HCT116 (cell line): Measurements from ENCODE around the gene GBF1. TPM values are rescaled to one million over a fixed set of nuclear protein-coding genes. Genes with fewer than 3 reads are reported as not detected.
A peak's percentile ranks its signal among the peaks of the same experiment; 100 is the strongest.

Source experiments
- ATAC-seq: fragments of 200-7000 bp; cut with Tn5 transposase; 2 replicates; pipeline ENCODE4 v1.9.1; 2020; ENCODE audit warnings: mild to moderate bottlenecking, moderate library complexity
- BruUV-seq: library from RNA; stranded (reverse); fragments of 400-500 nt; replicated peaks from 2 replicates; lab custom pipeline; 2021; lab: Mats Ljungman, UMichigan
- CTCF ChIA-PET: fragments of 300-600 bp; sonication (Branson Sonifier 250); formaldehyde crosslinking; loops from one replicate; lab custom pipeline; 2021; ENCODE audit warnings: antibody characterized with exemption; lab: Charles Lee
- POLR2A ChIA-PET: fragments of 300-600, 350-600 bp; sonication (Branson Sonifier 250); formaldehyde crosslinking; loops from one replicate; lab custom pipeline; 2021; ENCODE audit warnings: antibody characterized with exemption; lab: Charles Lee
- RAD21 ChIA-PET, 2 experiments: fragments of 300-600 bp; sonication (Branson Sonifier 250); formaldehyde crosslinking; loops; one replicate each; lab custom pipeline; 2023; ENCODE audit warnings: low total read pairs in 2 of 2; ENCODE audit not compliant: uncharacterized antibody in 2 of 2, unreplicated experiment in 2 of 2, low non-redundant PET in 1 of 2; lab: Charles Lee
- DNase-seq: peaks from one replicate; pipeline ENCODE4 v3.0.0-alpha.2; 2010; ENCODE audit warnings: low read depth, low spot score
- H2AFZ ChIP-seq: fragments of 200-600 bp; shearing (Covaris generic), sonication (generic); 2 replicates; pipeline ENCODE4 v1.6.1; 2017; ENCODE audit warnings: low read depth, mixed run types, mixed read lengths, antibody characterized with exemption, low read length; ENCODE audit not compliant: poor library complexity, severe bottlenecking
- H3K27ac ChIP-seq: 2 replicates; pipeline ENCODE4 v1.5.1; 2012; ENCODE audit warnings: low read depth, low read length
- H3K27me3 ChIP-seq: fragments of 200-600 bp; sonication (generic); 2 replicates; pipeline ENCODE4 v1.6.1; 2016; ENCODE audit warnings: mixed run types, low read length, mixed read lengths; ENCODE audit not compliant: insufficient read depth
- H3K36me3 ChIP-seq, 2 experiments: fragments of 200-500 bp in 1 of 2; fragments of 200-600 bp in 1 of 2; sonication (Bioruptor generic) in 1 of 2; sonication (generic) in 1 of 2; 2 replicates each; pipeline versions ENCODE4 v1.5.1 to v1.6.1; 2014 to 2016; ENCODE audit warnings: low read length in 2 of 2, inconsistent platforms in 1 of 2, mixed read lengths in 1 of 2, mixed run types in 1 of 2; ENCODE audit not compliant: insufficient read depth in 2 of 2, control insufficient read depth in 1 of 2
- H3K4me1 ChIP-seq, 2 experiments: fragments of 200-600 bp in 1 of 2; sonication (generic) in 1 of 2; 2 replicates each; pipeline versions ENCODE4 v1.5.1 to v1.6.1; 2012 to 2017; ENCODE audit warnings: low read length in 2 of 2, inconsistent platforms in 1 of 2, mild to moderate bottlenecking in 1 of 2, mixed read lengths in 1 of 2, mixed run types in 1 of 2, moderate library complexity in 1 of 2; ENCODE audit not compliant: insufficient read depth in 2 of 2, control insufficient read depth in 1 of 2
- H3K4me2 ChIP-seq: fragments of 200-600 bp; sonication (generic); 2 replicates; pipeline ENCODE4 v1.6.1; 2017; ENCODE audit warnings: mixed run types, low read length, mixed read lengths
- H3K4me3 ChIP-seq, 2 experiments: fragments of 200-600 bp in 1 of 2; sonication (generic) in 1 of 2; replicated peaks in 1 of 2; 2 replicates each; pipeline ENCODE4 v1.5.1; 2011 to 2016; ENCODE audit warnings: low read length in 2 of 2, control low read depth in 1 of 2, low read depth in 1 of 2, mild to moderate bottlenecking in 1 of 2, mixed read lengths in 1 of 2, mixed run types in 1 of 2
- H3K79me2 ChIP-seq: fragments of 200-600 bp; sonication (generic); 2 replicates; pipeline ENCODE4 v1.6.1; 2017; ENCODE audit warnings: mild to moderate bottlenecking, mixed run types, low read length, moderate library complexity, mixed read lengths; ENCODE audit not compliant: insufficient read depth
- H3K9ac ChIP-seq: fragments of 200-600 bp; sonication (generic); 2 replicates; pipeline ENCODE4 v1.6.1; 2016; ENCODE audit warnings: low read length, mixed read lengths
- H3K9me2 ChIP-seq: fragments of 200-600 bp; sonication (generic), shearing (Covaris generic); 2 replicates; pipeline ENCODE4 v1.6.1; 2017; ENCODE audit warnings: mixed run types, mild to moderate bottlenecking, moderate library complexity; ENCODE audit not compliant: insufficient read depth
- H3K9me3 ChIP-seq, 2 experiments: fragments of 200-500 bp in 1 of 2; fragments of 200-600 bp in 1 of 2; sonication (Bioruptor generic) in 1 of 2; sonication (generic) in 1 of 2; 2 replicates each; pipeline ENCODE4 v1.6.1; 2014 to 2017; ENCODE audit warnings: low read length in 2 of 2, mixed read lengths in 2 of 2, inconsistent platforms in 1 of 2, low read depth in 1 of 2, mild to moderate bottlenecking in 1 of 2, mixed run types in 1 of 2, moderate library complexity in 1 of 2; ENCODE audit not compliant: control insufficient read depth in 1 of 2, insufficient read depth in 1 of 2
- H4K20me1 ChIP-seq: fragments of 200-600 bp; sonication (generic), shearing (Covaris generic); 2 replicates; pipeline ENCODE4 v1.6.1; 2017; ENCODE audit warnings: mixed run types, mild to moderate bottlenecking, moderate library complexity; ENCODE audit not compliant: insufficient read depth
- POLR2AphosphoS5 ChIP-seq: IDR thresholded peaks from 2 replicates; pipeline ENCODE4 v1.6.1; 2011; ENCODE audit warnings: mild to moderate bottlenecking, low read depth, low read length, moderate library complexity
- SIN3A ChIP-seq: IDR thresholded peaks from 2 replicates; pipeline ENCODE4 v1.6.1; 2012; ENCODE audit warnings: low read depth
- TCF7L2 ChIP-seq: IDR thresholded peaks from 2 replicates; pipeline ENCODE4 v1.7.0; 2011; ENCODE audit warnings: borderline replicate concordance, inconsistent platforms; ENCODE audit not compliant: insufficient read depth, insufficient read length; ENCODE audit errors: extremely low read depth
- YY1 ChIP-seq: IDR thresholded peaks from 2 replicates; pipeline ENCODE4 v1.6.1; 2011; ENCODE audit warnings: low read length, low read depth, moderate library complexity, mild to moderate bottlenecking; ENCODE audit not compliant: insufficient replicate concordance; ENCODE audit errors: extremely low read depth
- ZFX ChIP-seq: fragments of 450-650 bp; IDR thresholded peaks from 2 replicates; pipeline ENCODE4 v1.6.1; 2017
- intact Hi-C: fragments of 100-400 bp; cut with micrococcal nuclease; formaldehyde crosslinking; loops from 2 replicates; pipeline ENCODE4 v1.10.0; 2022
- total RNA-seq: library from RNA; stranded (reverse); gene quantifications from one replicate; pipeline ENCODE4 v1.2.1, GENCODE V29; 2021; ENCODE audit not compliant: unreplicated experiment
- TF ChIP-seq, protein P1 (sequence below), 3 experiments: fragments of 200-600 bp in 1 of 3; sonication (generic) in 1 of 3; IDR thresholded peaks in 2 of 3; conservative IDR thresholded peaks in 1 of 3; 2 replicates each; pipeline ENCODE4 v1.5.1; 2012 to 2017; ENCODE audit warnings: low read depth in 2 of 3, low read length in 2 of 3, antibody characterized with exemption in 1 of 3, borderline replicate concordance in 1 of 3, control low read depth in 1 of 3, mild to moderate bottlenecking in 1 of 3, mixed read lengths in 1 of 3, mixed run types in 1 of 3, moderate library complexity in 1 of 3; ENCODE audit not compliant: insufficient read depth in 1 of 3

The GBF1 gene
- total RNA-seq, 1 experiment from 2014 or later = 58.9 TPM

DNA sequence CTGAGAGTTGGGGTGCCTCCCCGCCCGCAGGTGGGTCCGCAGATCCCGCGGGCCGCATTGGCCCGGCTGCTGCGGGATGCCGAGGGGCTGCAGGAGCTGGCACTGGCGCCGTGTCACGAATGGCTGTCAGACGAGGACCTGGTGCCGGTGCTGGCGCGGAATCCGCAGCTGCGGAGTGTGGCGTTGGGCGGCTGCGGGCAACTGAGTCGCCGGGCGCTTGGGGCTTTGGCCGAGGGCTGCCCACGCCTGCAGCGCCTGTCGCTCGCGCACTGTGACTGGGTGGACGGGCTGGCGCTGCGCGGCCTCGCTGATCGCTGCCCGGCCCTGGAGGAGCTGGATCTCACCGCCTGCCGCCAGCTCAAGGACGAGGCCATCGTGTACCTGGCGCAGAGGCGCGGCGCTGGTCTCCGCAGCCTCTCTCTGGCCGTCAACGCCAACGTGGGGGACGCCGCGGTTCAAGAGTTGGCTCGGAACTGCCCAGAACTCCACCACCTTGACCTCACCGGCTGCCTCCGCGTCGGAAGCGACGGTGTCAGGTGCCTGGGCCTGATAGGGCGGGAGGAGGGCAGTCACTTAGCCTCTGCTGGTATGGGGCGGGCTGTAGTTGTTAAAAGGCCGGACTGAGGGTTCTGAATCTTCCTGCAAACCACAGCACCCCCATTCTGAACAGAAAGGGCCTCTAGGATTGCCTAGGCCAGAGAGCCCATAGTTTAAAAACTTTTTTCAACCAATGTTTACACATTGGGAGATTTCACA, 176.6 kb downstream of the GBF1 start (continued):
- no peak for TF ChIP-seq SIN3A

- no peak overlapping the region for H2AFZ ChIP-seq
- POLR2A ChIA-PET = interaction anchor here (0.9 to 4.2 kb wide), 10 partner anchors 8 to 253 kb away, joined by 3 to 47 read pairs (median 6); partner anchors contain the start of genes C10orf95, CUEDC2 and NFKB2
Measured at GRCh38 chr10:102422545-102423129, 177.3 kb downstream of the GBF1 start.

More at GRCh38 chr10:102422545-102423129, 177.3 kb downstream of the GBF1 start:
- RAD21 ChIA-PET = interaction anchor here (0.7 to 2.2 kb wide), 8 partner anchors 9 to 253 kb away, joined by 3 to 6 read pairs (median 4); partner anchors contain the start of genes CUEDC2 (in 2 of the 2) and C10orf95 (in 1 of the 2)
- DNase-seq = peak; percentile 86
- Histone ChIP-seq H4K20me1 (no peaks in the 10 kb centered on the region), H3K36me3 (peaks cover 0 to 11% of the 10 kb centered on the region in 2 experiments; a peak in 1 of 4 replicates), H3K4me1 (peaks cover 15 to 42% of the 10 kb centered on the region in 2 experiments; a peak in 3 of 4 replicates), H3K4me3 (peak overlapping the region; percentile 87 to 94), H3K9me2 (no peaks in the 10 kb centered on the region), H3K27ac (peak overlapping the region; percentile 77), H3K27me3 (no peaks in the 10 kb centered on the region), H3K9me3 (no peaks in the 10 kb centered on the region), H3K79me2 (peaks cover 11% of the 10 kb centered on the region), H3K4me2 (peak overlapping the region; percentile 93), H3K9ac (peak overlapping the region; percentile 87)
- TF ChIP-seq ZFX (peak; percentile 59), TCF7L2 (peak; percentile 58), YY1 (peak; percentile 86), SIN3A (no peak), POLR2AphosphoS5 (peak; percentile 81)
- TF ChIP-seq, protein P1, sequence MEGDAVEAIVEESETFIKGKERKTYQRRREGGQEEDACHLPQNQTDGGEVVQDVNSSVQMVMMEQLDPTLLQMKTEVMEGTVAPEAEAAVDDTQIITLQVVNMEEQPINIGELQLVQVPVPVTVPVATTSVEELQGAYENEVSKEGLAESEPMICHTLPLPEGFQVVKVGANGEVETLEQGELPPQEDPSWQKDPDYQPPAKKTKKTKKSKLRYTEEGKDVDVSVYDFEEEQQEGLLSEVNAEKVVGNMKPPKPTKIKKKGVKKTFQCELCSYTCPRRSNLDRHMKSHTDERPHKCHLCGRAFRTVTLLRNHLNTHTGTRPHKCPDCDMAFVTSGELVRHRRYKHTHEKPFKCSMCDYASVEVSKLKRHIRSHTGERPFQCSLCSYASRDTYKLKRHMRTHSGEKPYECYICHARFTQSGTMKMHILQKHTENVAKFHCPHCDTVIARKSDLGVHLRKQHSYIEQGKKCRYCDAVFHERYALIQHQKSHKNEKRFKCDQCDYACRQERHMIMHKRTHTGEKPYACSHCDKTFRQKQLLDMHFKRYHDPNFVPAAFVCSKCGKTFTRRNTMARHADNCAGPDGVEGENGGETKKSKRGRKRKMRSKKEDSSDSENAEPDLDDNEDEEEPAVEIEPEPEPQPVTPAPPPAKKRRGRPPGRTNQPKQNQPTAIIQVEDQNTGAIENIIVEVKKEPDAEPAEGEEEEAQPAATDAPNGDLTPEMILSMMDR (IDR thresholded peaks at IDR 0.05 in 2 of 3, conservative IDR thresholded peaks at IDR 0.05 in 1 of 3; ENCODE audit: borderline replicate concordance in 1 of 3, insufficient read depth in 1 of 3, low read depth in 2 of 3, low read length in 2 of 3) = peak in 2 of 3 experiments; percentile 95 to 96; a peak in 4 of 6 replicates
- ATAC-seq = peak; percentile 62
- CTCF ChIA-PET = interaction anchor here (0.7 to 4.7 kb wide), 25 partner anchors 9 to 295 kb away, joined by 3 to 98 read pairs (median 4); partner anchors contain the start of genes ACTR1A, CUEDC2, ELOVL3 and GBF1
- no TSS peak for BruUV-seq
- intact Hi-C loops = loop anchor here (1.0 to 5.0 kb wide), 6 partner anchors 27 to 253 kb away; partner anchors contain the start of genes ACTR1A and SUFU
